Hepatocyte (in vitro differentiated cells): Measurements from ENCODE around the gene ADAP1.

ENCODE experiments used
- CTCF ChIP-seq: fragments of 200-600 bp; sonication (generic); IDR thresholded peaks from 2 replicates; pipeline ENCODE4 v1.5.1; 2016; ENCODE audit warnings: antibody characterized with exemption, mild to moderate bottlenecking; ENCODE audit not compliant: poor library complexity
- EZH2 ChIP-seq: fragments of 200-600 bp; sonication (generic); IDR thresholded peaks from 2 replicates; pipeline ENCODE4 v1.6.1; 2016; ENCODE audit warnings: antibody characterized with exemption, mild to moderate bottlenecking, borderline replicate concordance

GRCh38 chr7:970744-971143 lies 16.3 kb upstream of the ADAP1 start:
- no peak for TF ChIP-seq CTCF
- TF ChIP-seq EZH2, result no peak
